ENCODE data around the gene HLA-A.

- TF ChIP-seq CTCF (IDR thresholded peaks at IDR 0.05) (no peak), POLR2A (IDR thresholded peaks at IDR 0.05) (no peak)
These were observed 10.7 kb downstream of the HLA-A start for GRCh38 chr6:29953001-29953441.
